Breast epithelium (tissue), 4 donors: ENCODE data around the gene NR3C1. TPM values are rescaled to one million over a fixed set of nuclear protein-coding genes. Genes with fewer than 3 reads are reported as not detected.

Source experiments
- DNase-seq, 2 donors: peaks; one replicate each; pipeline ENCODE4 v3.0.0-alpha.2; 2019; ENCODE audit warnings: low spot score in 2 of 2
- H3K27ac ChIP-seq, 2 donors: fragments of 200-600 bp; sonication (generic) in 1 of 2; one replicate each; pipeline ENCODE4 v1.5.1; 2016 to 2019; ENCODE audit warnings: mild to moderate bottlenecking in 1 of 2
- H3K27me3 ChIP-seq, 2 donors: fragments of 200-600 bp; sonication (generic) in 1 of 2; one replicate each; pipeline versions ENCODE4 v1.5.1 to v1.6.0; 2017 to 2019; ENCODE audit warnings: control low read depth in 1 of 2, mild to moderate bottlenecking in 1 of 2
- H3K36me3 ChIP-seq: fragments of 200-600 bp; one replicate; pipeline ENCODE4 v1.5.1; 2019
- H3K4me1 ChIP-seq, 2 donors: fragments of 200-600 bp; sonication (generic); one replicate each; pipeline ENCODE4 v1.5.1; 2016 to 2019; ENCODE audit warnings: control low read depth in 1 of 2
- H3K4me3 ChIP-seq, 3 donors: fragments of 200-600 bp; sonication (generic); 1 replicate in 2 of 3; 2 replicates in 1 of 3; pipeline ENCODE4 v1.5.1; 2016 to 2019; ENCODE audit warnings: mild to moderate bottlenecking in 3 of 3, moderate library complexity in 2 of 3
- H3K9me3 ChIP-seq, 2 donors: fragments of 200-600 bp; sonication (generic) in 1 of 2; one replicate each; pipeline ENCODE4 v1.5.1; 2016 to 2019; ENCODE audit warnings: control low read depth in 1 of 2
- POLR2A ChIP-seq: fragments of 450-650 bp; IDR thresholded peaks from one replicate; pipeline ENCODE4 v1.6.1; 2016; ENCODE audit warnings: antibody characterized with exemption, mild to moderate bottlenecking, moderate library complexity
- POLR2AphosphoS5 ChIP-seq, 3 donors: sonication (generic); formaldehyde crosslinking; IDR thresholded peaks; one replicate each; pipeline ENCODE4 v1.6.1; 2017; ENCODE audit warnings: antibody characterized with exemption in 3 of 3
- intact Hi-C: fragments of 100-400 bp; cut with DNase I; formaldehyde crosslinking; loops from one replicate; pipeline ENCODE4 v1.15.1; 2023; ENCODE audit warnings: low total_unique reads
- total RNA-seq, 3 donors: library from RNA; depleted of rRNA; stranded (reverse); fragments of >200 nt; gene quantifications; one replicate each; pipeline ENCODE4 v1.1.0, GENCODE V29; 2016
- TF ChIP-seq, protein P1 (sequence below), 3 donors: fragments of 450-650 bp; IDR thresholded peaks; one replicate each; pipeline ENCODE4 v1.5.1; 2016 to 2017; ENCODE audit warnings: antibody characterized with exemption in 3 of 3, mild to moderate bottlenecking in 3 of 3, moderate library complexity in 3 of 3

Gene NR3C1
- total RNA-seq, 3 donors from 2014 or later: 51.1 to 122 (median 69.7) TPM

GRCh38 chr5:143383988-143384387 is 19.5 kb downstream of the NR3C1 start:
- H3K27me3 ChIP-seq: no peaks in the 10 kb centered on the region
- no peaks in the 10 kb centered on the region for H3K36me3 ChIP-seq
- no peak overlapping the region for H3K4me3 ChIP-seq

DNA sequence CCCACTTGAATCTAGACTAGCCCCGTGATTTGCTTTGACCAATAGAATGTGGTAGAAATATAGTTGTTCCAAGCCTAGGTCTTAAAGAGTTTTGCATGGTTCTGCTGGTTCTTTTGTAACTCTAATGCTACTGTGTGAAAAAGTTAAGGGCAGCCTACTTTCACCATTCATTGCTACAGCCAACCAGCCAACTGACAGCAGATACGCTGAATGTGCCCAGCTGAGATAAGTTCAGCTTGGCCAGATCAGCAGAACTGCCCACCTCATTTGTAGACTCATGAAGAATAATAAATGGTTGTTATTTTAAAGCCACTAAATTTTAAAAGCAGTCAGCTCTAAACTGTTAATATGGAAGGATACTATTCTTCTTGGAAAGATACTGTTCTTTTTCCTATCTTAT is 23.9 kb downstream of the NR3C1 start:
- H3K27me3 ChIP-seq: no peaks in the 10 kb centered on the region
- no peak for DNase-seq
- TF ChIP-seq, protein P1, sequence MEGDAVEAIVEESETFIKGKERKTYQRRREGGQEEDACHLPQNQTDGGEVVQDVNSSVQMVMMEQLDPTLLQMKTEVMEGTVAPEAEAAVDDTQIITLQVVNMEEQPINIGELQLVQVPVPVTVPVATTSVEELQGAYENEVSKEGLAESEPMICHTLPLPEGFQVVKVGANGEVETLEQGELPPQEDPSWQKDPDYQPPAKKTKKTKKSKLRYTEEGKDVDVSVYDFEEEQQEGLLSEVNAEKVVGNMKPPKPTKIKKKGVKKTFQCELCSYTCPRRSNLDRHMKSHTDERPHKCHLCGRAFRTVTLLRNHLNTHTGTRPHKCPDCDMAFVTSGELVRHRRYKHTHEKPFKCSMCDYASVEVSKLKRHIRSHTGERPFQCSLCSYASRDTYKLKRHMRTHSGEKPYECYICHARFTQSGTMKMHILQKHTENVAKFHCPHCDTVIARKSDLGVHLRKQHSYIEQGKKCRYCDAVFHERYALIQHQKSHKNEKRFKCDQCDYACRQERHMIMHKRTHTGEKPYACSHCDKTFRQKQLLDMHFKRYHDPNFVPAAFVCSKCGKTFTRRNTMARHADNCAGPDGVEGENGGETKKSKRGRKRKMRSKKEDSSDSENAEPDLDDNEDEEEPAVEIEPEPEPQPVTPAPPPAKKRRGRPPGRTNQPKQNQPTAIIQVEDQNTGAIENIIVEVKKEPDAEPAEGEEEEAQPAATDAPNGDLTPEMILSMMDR (IDR thresholded peaks at IDR 0.05): no peak
- no peak for TF ChIP-seq POLR2AphosphoS5 (IDR thresholded peaks at IDR 0.05)
- TF ChIP-seq POLR2A: no peak
- H3K27ac ChIP-seq: no peak overlapping the region
- peaks cover 3 to 6% of the 10 kb centered on the region in 2 donors for H3K9me3 ChIP-seq
- H3K36me3 ChIP-seq: no peaks in the 10 kb centered on the region
- no peaks in the 10 kb centered on the region for H3K4me1 ChIP-seq
- intact Hi-C loops: loop anchor here (10.0 kb wide), 1 partner anchor 735 kb away; no protein-coding TSS in a partner anchor
- no peak overlapping the region for H3K4me3 ChIP-seq

More at GRCh38 chr5:143383988-143384387, 19.5 kb downstream of the NR3C1 start:
- H3K27ac ChIP-seq: no peak overlapping the region
- H3K9me3 ChIP-seq: peaks cover 14 to 18% of the 10 kb centered on the region in 2 donors
- TF ChIP-seq POLR2AphosphoS5 (IDR thresholded peaks at IDR 0.05) (no peak), POLR2A (no peak)
- TF ChIP-seq, protein P1 (IDR thresholded peaks at IDR 0.05): no peak
- intact Hi-C loops: loop anchor here (10.0 kb wide), 1 partner anchor 739 kb away; no protein-coding TSS in a partner anchor
- H3K4me1 ChIP-seq: no peaks in the 10 kb centered on the region
- no peak for DNase-seq

GRCh38 chr5:143376911-143377813 is 26.3 kb downstream of the NR3C1 start:
- H3K4me3 ChIP-seq: no peak overlapping the region
- no peaks in the 10 kb centered on the region for H3K9me3 ChIP-seq
- no peaks in the 10 kb centered on the region for H3K36me3 ChIP-seq
- intact Hi-C loops: no loop called here
- no peaks in the 10 kb centered on the region for H3K4me1 ChIP-seq
- TF ChIP-seq, protein P1 (IDR thresholded peaks at IDR 0.05): no peak
- TF ChIP-seq POLR2AphosphoS5 (IDR thresholded peaks at IDR 0.05) (no peak), POLR2A (no peak)
- no peak for DNase-seq
- no peaks in the 10 kb centered on the region for H3K27me3 ChIP-seq
- peak overlapping the region in 1 of 2 donors; percentile 29 for H3K27ac ChIP-seq

DNA sequence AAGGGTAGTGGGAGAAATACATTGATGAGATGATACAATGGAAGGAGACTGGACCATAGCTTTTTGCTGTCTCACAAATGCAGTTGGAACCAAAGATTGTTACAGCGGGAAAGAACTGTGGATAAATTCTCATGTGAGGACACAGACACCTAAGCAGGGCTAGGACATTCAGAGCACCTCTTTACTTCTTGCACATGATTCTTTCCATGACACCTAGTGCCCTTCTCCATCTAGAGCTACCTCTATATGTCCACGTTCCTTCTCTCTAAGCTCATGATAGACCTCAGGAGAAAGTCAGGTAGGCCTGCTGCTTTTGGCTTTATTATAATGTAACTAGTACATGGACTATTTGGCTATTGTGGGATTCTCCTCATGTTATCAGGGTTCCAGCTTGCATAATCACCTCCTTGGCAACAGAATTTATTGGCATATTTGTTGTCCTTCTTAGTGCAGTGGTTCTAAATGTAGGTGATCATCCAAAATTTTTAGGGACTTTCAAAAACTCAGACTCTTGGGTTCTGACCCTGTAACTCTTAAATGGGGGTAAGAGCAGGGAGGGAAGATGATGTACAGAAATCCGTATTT is 27.2 kb downstream of the NR3C1 start:
- no peaks in the 10 kb centered on the region for H3K4me1 ChIP-seq
- no peaks in the 10 kb centered on the region for H3K36me3 ChIP-seq
- no peaks in the 10 kb centered on the region for H3K9me3 ChIP-seq
- intact Hi-C loops: no loop called here
- no peak overlapping the region for H3K4me3 ChIP-seq
- TF ChIP-seq, protein P1 (IDR thresholded peaks at IDR 0.05): no peak
- TF ChIP-seq POLR2A: no peak
- TF ChIP-seq POLR2AphosphoS5 (IDR thresholded peaks at IDR 0.05): no peak
- peak overlapping the region in 1 of 2 donors; percentile 29 for H3K27ac ChIP-seq
- DNase-seq: no peak
- H3K27me3 ChIP-seq: no peaks in the 10 kb centered on the region
